OCI-LY7 (cell line): ENCODE data around the gene TMEM154. TPM values are rescaled to one million over a fixed set of nuclear protein-coding genes. Genes with fewer than 3 reads are reported as not detected.

Experiments
- BruUV-seq: library from RNA; stranded (reverse); fragments of 400-500 nt; replicated peaks from 2 replicates; lab custom pipeline; 2021; lab: Mats Ljungman, UMichigan
- CTCF ChIA-PET: fragments of 300-600 bp; sonication (Branson Sonifier 250); formaldehyde crosslinking; loops from one replicate; lab custom pipeline; 2022; ENCODE audit warnings: antibody characterized with exemption; ENCODE audit not compliant: unreplicated experiment; lab: Charles Lee
- POLR2A ChIA-PET: fragments of 300-600 bp; sonication (Branson Sonifier 250); formaldehyde crosslinking; loops from one replicate; lab custom pipeline; 2022; ENCODE audit warnings: antibody characterized with exemption; lab: Charles Lee
- DNase-seq: peaks from one replicate; pipeline ENCODE4 v3.0.0-alpha.2; 2015; ENCODE audit warnings: low spot score
- H2AFZ ChIP-seq: fragments of 200-600 bp; sonication (generic), shearing (Covaris generic); 2 replicates; pipeline ENCODE4 v1.6.1; 2014; ENCODE audit warnings: mild to moderate bottlenecking, antibody characterized with exemption, low read length, moderate library complexity
- H3K27ac ChIP-seq: fragments of 200-600 bp; sonication (generic); 2 replicates; pipeline ENCODE4 v1.5.1; 2014; ENCODE audit warnings: mixed run types, low read depth, mild to moderate bottlenecking, moderate library complexity, low read length, inconsistent platforms; ENCODE audit not compliant: poor library complexity, severe bottlenecking
- H3K36me3 ChIP-seq: fragments of 200-600 bp; sonication (generic); 2 replicates; pipeline ENCODE4 v1.6.1; 2014; ENCODE audit warnings: mild to moderate bottlenecking, antibody characterized with exemption, low read length, moderate library complexity, mixed read lengths; ENCODE audit not compliant: insufficient read depth
- H3K4me1 ChIP-seq: fragments of 200-600 bp; sonication (generic); 2 replicates; pipeline ENCODE4 v1.5.1; 2014; ENCODE audit warnings: mild to moderate bottlenecking, low read length; ENCODE audit not compliant: insufficient read depth, poor library complexity, severe bottlenecking
- H3K4me2 ChIP-seq: fragments of 200-600 bp; sonication (generic); 2 replicates; pipeline ENCODE4 v1.6.1; 2014; ENCODE audit warnings: mild to moderate bottlenecking, low read length
- H3K4me3 ChIP-seq: fragments of 200-600 bp; sonication (generic); 2 replicates; pipeline ENCODE4 v1.5.1; 2014; ENCODE audit warnings: mild to moderate bottlenecking, low read depth, low read length; ENCODE audit not compliant: poor library complexity, severe bottlenecking
- H3K79me2 ChIP-seq: fragments of 200-600 bp; sonication (generic); 2 replicates; pipeline ENCODE4 v1.6.1; 2016; ENCODE audit warnings: low read depth, mild to moderate bottlenecking, low read length, moderate library complexity, mixed read lengths; ENCODE audit not compliant: insufficient read depth
- H3K9me2 ChIP-seq: fragments of 200-600 bp; sonication (generic); 2 replicates; pipeline ENCODE4 v1.6.1; 2016; ENCODE audit warnings: mild to moderate bottlenecking, low read length, mixed read lengths; ENCODE audit not compliant: insufficient read depth
- H3K9me3 ChIP-seq: fragments of 200-600 bp; sonication (generic); 2 replicates; pipeline ENCODE4 v1.6.1; 2014; ENCODE audit warnings: mild to moderate bottlenecking, mixed run types, low read length, mixed read lengths
- H4K20me1 ChIP-seq: fragments of 200-600 bp; sonication (generic); 2 replicates; pipeline ENCODE4 v1.6.1; 2014; ENCODE audit warnings: mild to moderate bottlenecking, antibody characterized with exemption, low read length, moderate library complexity, mixed read lengths; ENCODE audit not compliant: insufficient read depth
- EZH2phosphoT487 ChIP-seq: fragments of 200-600 bp; sonication (generic); IDR thresholded peaks from 2 replicates; pipeline ENCODE4 v1.6.1; 2018; ENCODE audit warnings: low read depth, borderline replicate concordance, mild to moderate bottlenecking, mixed run types, antibody characterized with exemption, low read length, moderate library complexity, mixed read lengths
- intact Hi-C: fragments of 100-400 bp; cut with micrococcal nuclease; formaldehyde crosslinking; loops from one replicate; pipeline ENCODE4 v1.10.0; 2022; ENCODE audit not compliant: unreplicated experiment
- total RNA-seq, 2 experiments: library from RNA; depleted of rRNA in 1 of 2; stranded (reverse); fragments of >200 nt in 1 of 2; shearing (Covaris generic) in 1 of 2; gene quantifications; 2 replicates each; pipeline ENCODE4 v1.2.3, GENCODE V29; 2014 to 2022
- TF ChIP-seq, protein P1 (sequence below): fragments of 200-600 bp; sonication (generic); conservative IDR thresholded peaks from 2 replicates; pipeline ENCODE4 v1.5.1; 2014; ENCODE audit warnings: mild to moderate bottlenecking, antibody characterized with exemption, low read length, moderate library complexity, mixed read lengths

Gene TMEM154
- total RNA-seq, 2 experiments from 2014 or later = 17.6 to 59.6 TPM

DNA sequence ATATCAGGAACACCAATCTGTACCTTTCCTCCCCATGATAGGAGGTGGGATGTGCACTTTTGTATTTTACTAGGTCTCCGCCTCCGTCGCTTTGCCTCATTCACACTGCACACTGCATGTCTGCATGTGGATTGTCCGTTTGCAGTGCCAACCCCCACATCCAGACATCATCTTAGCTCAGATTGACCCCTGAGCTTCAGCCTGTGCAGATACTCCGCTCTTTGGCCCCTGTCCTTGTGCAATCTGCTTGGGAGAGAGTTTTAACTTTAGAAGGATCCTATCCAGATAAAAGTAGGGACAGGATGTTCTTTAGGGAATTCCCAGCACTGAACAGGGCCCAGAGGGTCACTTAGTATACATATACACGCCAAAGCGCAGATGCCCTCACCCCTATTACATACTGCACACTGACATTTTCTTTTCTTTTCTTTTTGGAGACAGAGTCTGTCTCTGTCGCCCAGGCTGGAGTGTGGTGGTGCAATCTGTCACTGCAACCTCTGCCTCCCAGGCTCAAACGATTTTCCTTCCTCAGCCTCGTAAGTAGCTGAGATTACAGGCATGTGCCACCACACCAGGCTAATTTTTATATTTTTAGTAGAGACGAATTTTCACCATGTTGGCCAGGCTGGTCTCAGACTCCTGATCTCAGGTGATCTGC lies 100.6 kb downstream of the TMEM154 start:
- BruUV-seq = no TSS peak

GRCh38 chr4:152578670-152579069 lies 101.1 kb downstream of the TMEM154 start:
- H3K9me3 ChIP-seq = no peaks in the 10 kb centered on the region
- no peak overlapping the region for H3K4me3 ChIP-seq
- H3K27ac ChIP-seq = no peak overlapping the region
- no peak for TF ChIP-seq EZH2phosphoT487
- TF ChIP-seq, protein P1, sequence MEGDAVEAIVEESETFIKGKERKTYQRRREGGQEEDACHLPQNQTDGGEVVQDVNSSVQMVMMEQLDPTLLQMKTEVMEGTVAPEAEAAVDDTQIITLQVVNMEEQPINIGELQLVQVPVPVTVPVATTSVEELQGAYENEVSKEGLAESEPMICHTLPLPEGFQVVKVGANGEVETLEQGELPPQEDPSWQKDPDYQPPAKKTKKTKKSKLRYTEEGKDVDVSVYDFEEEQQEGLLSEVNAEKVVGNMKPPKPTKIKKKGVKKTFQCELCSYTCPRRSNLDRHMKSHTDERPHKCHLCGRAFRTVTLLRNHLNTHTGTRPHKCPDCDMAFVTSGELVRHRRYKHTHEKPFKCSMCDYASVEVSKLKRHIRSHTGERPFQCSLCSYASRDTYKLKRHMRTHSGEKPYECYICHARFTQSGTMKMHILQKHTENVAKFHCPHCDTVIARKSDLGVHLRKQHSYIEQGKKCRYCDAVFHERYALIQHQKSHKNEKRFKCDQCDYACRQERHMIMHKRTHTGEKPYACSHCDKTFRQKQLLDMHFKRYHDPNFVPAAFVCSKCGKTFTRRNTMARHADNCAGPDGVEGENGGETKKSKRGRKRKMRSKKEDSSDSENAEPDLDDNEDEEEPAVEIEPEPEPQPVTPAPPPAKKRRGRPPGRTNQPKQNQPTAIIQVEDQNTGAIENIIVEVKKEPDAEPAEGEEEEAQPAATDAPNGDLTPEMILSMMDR = no peak
- BruUV-seq = no TSS peak
- intact Hi-C loops = no loop called here
- no peaks in the 10 kb centered on the region for H3K9me2 ChIP-seq
- peaks cover 15% of the 10 kb centered on the region for H3K4me1 ChIP-seq
- no peaks in the 10 kb centered on the region for H4K20me1 ChIP-seq
- DNase-seq = no peak
- ChIA-PET CTCF (no interaction called here), POLR2A (interaction anchor here (0.6 to 4.9 kb wide), 20 partner anchors 9 to 129 kb away, joined by 3 to 24 read pairs (median 4); no protein-coding TSS in a partner anchor)
- no peaks in the 10 kb centered on the region for H3K36me3 ChIP-seq
- H3K79me2 ChIP-seq = no peaks in the 10 kb centered on the region
- 0 out of 2 replicates have a peak overlapping the region, but pooled peaks have one; percentile 6 for H3K4me2 ChIP-seq
- H2AFZ ChIP-seq = no peak overlapping the region; the same call in 1 of the 2 replicates

More for the DNA sequence above, 100.6 kb downstream of the TMEM154 start:
- POLR2A ChIA-PET = interaction anchor here (0.6 to 4.9 kb wide), 15 partner anchors 11 to 130 kb away, joined by 3 to 24 read pairs (median 5); no protein-coding TSS in a partner anchor
- H3K27ac ChIP-seq = no peak overlapping the region
- intact Hi-C loops = no loop called here
- TF ChIP-seq, protein P1 = no peak
- no peak for TF ChIP-seq EZH2phosphoT487
- H3K9me2 ChIP-seq = no peaks in the 10 kb centered on the region
- H2AFZ ChIP-seq = no peak overlapping the region
- CTCF ChIA-PET = no interaction called here
- no peaks in the 10 kb centered on the region for H4K20me1 ChIP-seq
- no peaks in the 10 kb centered on the region for H3K79me2 ChIP-seq
- H3K4me2 ChIP-seq = no peak overlapping the region
- no peaks in the 10 kb centered on the region for H3K9me3 ChIP-seq
- no peak overlapping the region for H3K4me3 ChIP-seq
- peaks cover 15% of the 10 kb centered on the region for H3K4me1 ChIP-seq
- no peak for DNase-seq
- no peaks in the 10 kb centered on the region for H3K36me3 ChIP-seq
